ENCODE measurements around the gene OPRL1.

DNA sequence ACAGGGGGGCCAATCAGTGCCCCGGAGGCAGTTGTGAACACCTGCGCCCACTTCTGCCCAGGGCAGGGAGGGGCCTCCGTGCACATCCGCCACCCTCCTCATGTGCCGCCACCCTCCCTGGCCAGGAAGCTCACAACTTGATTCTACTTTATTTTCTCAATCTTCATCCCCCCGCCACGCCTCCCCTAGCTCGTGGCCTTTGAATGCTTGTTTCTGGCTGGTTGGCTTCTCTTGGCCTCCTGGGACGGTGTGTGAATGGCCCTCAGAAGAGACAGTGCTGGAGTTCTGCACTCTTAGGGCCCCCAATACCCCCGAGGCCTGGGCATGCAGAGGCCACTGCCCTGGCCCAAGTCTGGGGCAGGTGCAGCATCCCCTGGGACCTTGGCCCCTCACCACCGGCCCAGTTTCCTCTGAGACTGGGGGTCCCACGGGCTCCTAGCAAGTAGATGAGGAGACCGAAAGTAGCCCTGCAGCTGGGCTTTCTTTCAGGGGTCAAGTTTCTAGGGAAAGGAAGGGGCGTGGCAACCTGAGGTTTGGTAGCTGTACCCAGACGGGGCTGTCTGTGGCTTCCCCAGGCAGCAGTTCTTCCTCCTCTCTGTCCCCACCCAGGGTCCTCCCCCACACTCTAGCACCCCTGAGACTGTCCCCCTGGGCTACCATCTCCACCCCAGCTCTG lies 1.9 kb upstream of the OPRL1 start:
- TF ChIP-seq SIN3A (IDR thresholded peaks at IDR 0.05; ENCODE audit: borderline replicate concordance, insufficient read depth, low read depth, low read length): no peak
- TF ChIP-seq, protein P1, sequence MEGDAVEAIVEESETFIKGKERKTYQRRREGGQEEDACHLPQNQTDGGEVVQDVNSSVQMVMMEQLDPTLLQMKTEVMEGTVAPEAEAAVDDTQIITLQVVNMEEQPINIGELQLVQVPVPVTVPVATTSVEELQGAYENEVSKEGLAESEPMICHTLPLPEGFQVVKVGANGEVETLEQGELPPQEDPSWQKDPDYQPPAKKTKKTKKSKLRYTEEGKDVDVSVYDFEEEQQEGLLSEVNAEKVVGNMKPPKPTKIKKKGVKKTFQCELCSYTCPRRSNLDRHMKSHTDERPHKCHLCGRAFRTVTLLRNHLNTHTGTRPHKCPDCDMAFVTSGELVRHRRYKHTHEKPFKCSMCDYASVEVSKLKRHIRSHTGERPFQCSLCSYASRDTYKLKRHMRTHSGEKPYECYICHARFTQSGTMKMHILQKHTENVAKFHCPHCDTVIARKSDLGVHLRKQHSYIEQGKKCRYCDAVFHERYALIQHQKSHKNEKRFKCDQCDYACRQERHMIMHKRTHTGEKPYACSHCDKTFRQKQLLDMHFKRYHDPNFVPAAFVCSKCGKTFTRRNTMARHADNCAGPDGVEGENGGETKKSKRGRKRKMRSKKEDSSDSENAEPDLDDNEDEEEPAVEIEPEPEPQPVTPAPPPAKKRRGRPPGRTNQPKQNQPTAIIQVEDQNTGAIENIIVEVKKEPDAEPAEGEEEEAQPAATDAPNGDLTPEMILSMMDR (IDR thresholded peaks at IDR 0.05): no peak

Data from Panc1 (cell line).